Vagina (tissue), 2 donors: ENCODE measurements around the gene DCHS2.

ENCODE experiments used
- CTCF ChIP-seq, 3 experiments: fragments of 450-650 bp in 2 of 3; fragments of 200-600 bp in 1 of 3; sonication (generic) in 1 of 3; IDR thresholded peaks; one replicate each; pipeline ENCODE4 v1.5.1; 2017 to 2019; ENCODE audit warnings: antibody characterized with exemption in 3 of 3, mild to moderate bottlenecking in 2 of 3, moderate library complexity in 2 of 3
- POLR2AphosphoS5 ChIP-seq, 2 donors: sonication (generic); formaldehyde crosslinking; IDR thresholded peaks; one replicate each; pipeline ENCODE4 v1.9.0; 2017; ENCODE audit warnings: antibody characterized with exemption in 2 of 2, mild to moderate bottlenecking in 2 of 2, low read depth in 1 of 2; ENCODE audit not compliant: insufficient read depth in 1 of 2

- TF ChIP-seq CTCF (IDR thresholded peaks at IDR 0.05) (no peak), POLR2AphosphoS5 (IDR thresholded peaks at IDR 0.05; ENCODE audit: insufficient read depth in 1 of 2, low read depth in 1 of 2) (no peak)
Observed at GRCh38 chr4:154489558-154490233, 1.9 kb downstream of the DCHS2 start.
